Measurements from ENCODE around the gene TMEM40.

The TMEM40 gene

DNA sequence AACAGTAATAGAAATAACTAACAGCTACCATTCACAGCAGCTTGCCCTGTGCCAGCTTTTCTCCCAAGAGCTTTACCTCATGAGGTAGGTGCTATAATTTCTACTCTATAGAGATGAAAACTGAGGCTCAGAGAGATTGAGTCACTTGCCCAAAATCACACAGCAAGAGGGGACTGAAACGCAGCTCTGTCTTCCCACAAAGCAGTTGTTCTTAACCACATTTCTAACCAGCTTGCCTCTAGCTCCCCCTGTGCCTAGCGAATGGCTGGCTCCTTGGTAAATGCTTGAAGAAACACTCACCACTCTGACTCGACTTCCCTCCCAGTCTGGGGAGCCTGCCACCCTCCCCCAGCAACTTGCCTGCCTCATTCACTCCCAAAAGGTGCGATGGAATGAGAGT, 15.6 kb upstream of the TMEM40 start:
- no peak for DNase-seq (ENCODE audit: low read depth)
- TF ChIP-seq, protein P1, sequence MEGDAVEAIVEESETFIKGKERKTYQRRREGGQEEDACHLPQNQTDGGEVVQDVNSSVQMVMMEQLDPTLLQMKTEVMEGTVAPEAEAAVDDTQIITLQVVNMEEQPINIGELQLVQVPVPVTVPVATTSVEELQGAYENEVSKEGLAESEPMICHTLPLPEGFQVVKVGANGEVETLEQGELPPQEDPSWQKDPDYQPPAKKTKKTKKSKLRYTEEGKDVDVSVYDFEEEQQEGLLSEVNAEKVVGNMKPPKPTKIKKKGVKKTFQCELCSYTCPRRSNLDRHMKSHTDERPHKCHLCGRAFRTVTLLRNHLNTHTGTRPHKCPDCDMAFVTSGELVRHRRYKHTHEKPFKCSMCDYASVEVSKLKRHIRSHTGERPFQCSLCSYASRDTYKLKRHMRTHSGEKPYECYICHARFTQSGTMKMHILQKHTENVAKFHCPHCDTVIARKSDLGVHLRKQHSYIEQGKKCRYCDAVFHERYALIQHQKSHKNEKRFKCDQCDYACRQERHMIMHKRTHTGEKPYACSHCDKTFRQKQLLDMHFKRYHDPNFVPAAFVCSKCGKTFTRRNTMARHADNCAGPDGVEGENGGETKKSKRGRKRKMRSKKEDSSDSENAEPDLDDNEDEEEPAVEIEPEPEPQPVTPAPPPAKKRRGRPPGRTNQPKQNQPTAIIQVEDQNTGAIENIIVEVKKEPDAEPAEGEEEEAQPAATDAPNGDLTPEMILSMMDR (IDR thresholded peaks at IDR 0.05; ENCODE audit: control insufficient read depth, extremely low read depth, insufficient read depth), result no peak
- no peak overlapping the region for H3K4me3 ChIP-seq (ENCODE audit: low read depth, low read length)

- TF ChIP-seq, protein P1 (IDR thresholded peaks at IDR 0.05; ENCODE audit: control insufficient read depth, extremely low read depth, insufficient read depth), result no peak
- H3K4me3 ChIP-seq (ENCODE audit: low read depth, low read length), result no peak overlapping the region
- no peak for DNase-seq (ENCODE audit: low read depth)
These were observed 14.6 kb upstream of the TMEM40 start for GRCh38 chr3:12773710-12774086.

GRCh38 chr3:12773030-12773709, 14.1 kb upstream of the TMEM40 start:
- DNase-seq (ENCODE audit: low read depth), result no peak
- no peak overlapping the region for H3K4me3 ChIP-seq (ENCODE audit: low read depth, low read length)
- TF ChIP-seq, protein P1 (IDR thresholded peaks at IDR 0.05; ENCODE audit: control insufficient read depth, extremely low read depth, insufficient read depth), result no peak

- TF ChIP-seq, protein P1 (IDR thresholded peaks at IDR 0.05; ENCODE audit: control insufficient read depth, extremely low read depth, insufficient read depth), result no peak
- H3K4me3 ChIP-seq (ENCODE audit: low read depth, low read length), result no peak overlapping the region
- DNase-seq (ENCODE audit: low read depth), result no peak
These were observed 13.4 kb upstream of the TMEM40 start for GRCh38 chr3:12772462-12772861.

- no peak for DNase-seq (ENCODE audit: low read depth)
These were observed 12.2 kb upstream of the TMEM40 start for GRCh38 chr3:12771236-12771635.

GRCh38 chr3:12769761-12770160, 10.7 kb upstream of the TMEM40 start:
- DNase-seq (ENCODE audit: low read depth), result no peak
- TF ChIP-seq, protein P1 (IDR thresholded peaks at IDR 0.05; ENCODE audit: control insufficient read depth, extremely low read depth, insufficient read depth), result no peak
- no peak overlapping the region for H3K4me3 ChIP-seq (ENCODE audit: low read depth, low read length)

More at GRCh38 chr3:12771236-12771635, 12.2 kb upstream of the TMEM40 start:
- H3K4me3 ChIP-seq (ENCODE audit: low read depth, low read length), result no peak overlapping the region
- TF ChIP-seq, protein P1 (IDR thresholded peaks at IDR 0.05; ENCODE audit: control insufficient read depth, extremely low read depth, insufficient read depth), result no peak

Measured in LNCaP clone FGC (cell line).